ENCODE measurements around the gene MFRP.

DNA sequence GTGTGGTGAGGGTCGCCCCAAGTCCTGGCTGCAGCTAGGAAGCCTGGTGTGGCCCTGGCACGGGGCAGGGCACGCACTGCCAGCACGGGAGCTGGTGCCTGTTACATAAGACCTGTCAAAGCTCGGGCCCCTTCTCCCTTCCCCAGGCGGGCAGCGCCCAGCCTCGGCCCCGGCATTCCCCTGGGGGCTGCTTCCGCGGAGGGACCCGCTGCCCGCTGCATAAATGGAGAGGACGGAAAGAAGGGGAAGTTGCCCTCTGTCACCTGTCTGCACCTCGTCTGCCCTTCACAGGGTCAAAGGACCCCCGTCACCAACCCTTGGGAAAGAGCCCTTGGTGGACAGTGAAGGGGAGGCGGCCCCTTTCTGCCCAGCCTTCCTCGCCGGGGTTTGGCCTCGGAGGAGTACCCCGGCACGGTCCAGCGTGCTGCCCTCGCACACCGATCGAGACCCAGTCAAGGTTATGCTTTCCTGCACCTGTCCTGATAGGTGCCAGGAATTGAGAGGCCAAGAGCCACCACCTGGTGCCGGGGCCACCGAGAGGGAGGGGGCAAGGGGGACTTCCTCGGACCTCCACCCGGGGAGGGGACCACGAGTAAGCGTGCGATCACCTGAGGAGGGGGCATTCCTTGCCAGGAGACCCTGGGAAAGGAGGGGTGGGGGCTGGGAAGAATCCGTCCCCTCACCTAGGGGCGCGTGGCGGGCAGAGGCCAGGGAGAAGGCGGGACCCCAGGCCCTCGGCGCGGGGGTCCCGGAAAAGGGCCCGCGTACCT, 16.8 kb upstream of the MFRP start:
- no peak for TF ChIP-seq POLR2A (IDR thresholded peaks at IDR 0.05)
- TF ChIP-seq, protein P1, sequence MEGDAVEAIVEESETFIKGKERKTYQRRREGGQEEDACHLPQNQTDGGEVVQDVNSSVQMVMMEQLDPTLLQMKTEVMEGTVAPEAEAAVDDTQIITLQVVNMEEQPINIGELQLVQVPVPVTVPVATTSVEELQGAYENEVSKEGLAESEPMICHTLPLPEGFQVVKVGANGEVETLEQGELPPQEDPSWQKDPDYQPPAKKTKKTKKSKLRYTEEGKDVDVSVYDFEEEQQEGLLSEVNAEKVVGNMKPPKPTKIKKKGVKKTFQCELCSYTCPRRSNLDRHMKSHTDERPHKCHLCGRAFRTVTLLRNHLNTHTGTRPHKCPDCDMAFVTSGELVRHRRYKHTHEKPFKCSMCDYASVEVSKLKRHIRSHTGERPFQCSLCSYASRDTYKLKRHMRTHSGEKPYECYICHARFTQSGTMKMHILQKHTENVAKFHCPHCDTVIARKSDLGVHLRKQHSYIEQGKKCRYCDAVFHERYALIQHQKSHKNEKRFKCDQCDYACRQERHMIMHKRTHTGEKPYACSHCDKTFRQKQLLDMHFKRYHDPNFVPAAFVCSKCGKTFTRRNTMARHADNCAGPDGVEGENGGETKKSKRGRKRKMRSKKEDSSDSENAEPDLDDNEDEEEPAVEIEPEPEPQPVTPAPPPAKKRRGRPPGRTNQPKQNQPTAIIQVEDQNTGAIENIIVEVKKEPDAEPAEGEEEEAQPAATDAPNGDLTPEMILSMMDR (IDR thresholded peaks at IDR 0.05): no peak
- TF ChIP-seq EP300 (IDR thresholded peaks at IDR 0.05): no peak
- TF ChIP-seq POLR2AphosphoS5 (IDR thresholded peaks at IDR 0.05): no peak
